A673 (cell line): ENCODE data around the gene GPR153.

Experiments
- CTCF ChIP-seq: fragments of 300-800, 200-600 bp; sonication (generic); conservative IDR thresholded peaks from 2 replicates; pipeline ENCODE4 v1.5.1; 2017; ENCODE audit warnings: low read depth, mild to moderate bottlenecking, antibody characterized with exemption, low read length, moderate library complexity, mixed read lengths
- EZH2 ChIP-seq: fragments of 200-600 bp; sonication (generic); IDR thresholded peaks from 2 replicates; pipeline ENCODE4 v1.6.1; 2017; ENCODE audit warnings: borderline replicate concordance, low read depth, mild to moderate bottlenecking, mixed read lengths, antibody characterized with exemption, low read length; ENCODE audit not compliant: poor library complexity, severe bottlenecking

GRCh38 chr1:6275826-6276782 lies 15.2 kb upstream of the GPR153 start:
- TF ChIP-seq CTCF = no peak
- no peak for TF ChIP-seq EZH2
